NCI-H1417 treated with DMSO at 0.1 percent for 48 hours (cell line): ENCODE results near the gene ITM2C.

ENCODE experiments used
- DNase-seq: peaks from one replicate; lab custom pipeline; 2025; lab: John Stamatoyannopoulos, UW

Gene ITM2C

GRCh38 chr2:230893841-230894781, 29.4 kb downstream of the ITM2C start:
- no peak for DNase-seq

GRCh38 chr2:230895536-230896345, 31.0 kb downstream of the ITM2C start:
- no peak for DNase-seq

GRCh38 chr2:230896346-230897115, 31.8 kb downstream of the ITM2C start:
- no peak for DNase-seq

- no peak for DNase-seq
These were observed 33.4 kb downstream of the ITM2C start for GRCh38 chr2:230898016-230898712.

GRCh38 chr2:230898713-230899091, 34.0 kb downstream of the ITM2C start:
- DNase-seq, result no peak

GRCh38 chr2:230899287-230899686, 34.5 kb downstream of the ITM2C start:
- DNase-seq, result no peak

- DNase-seq, result no peak
These were observed 35.0 kb downstream of the ITM2C start for GRCh38 chr2:230899786-230900185.

GRCh38 chr2:230900336-230900995, 35.7 kb downstream of the ITM2C start:
- no peak for DNase-seq

- DNase-seq, result no peak
These were observed 36.3 kb downstream of the ITM2C start for GRCh38 chr2:230901006-230901405.

- DNase-seq, result no peak
These were observed 37.6 kb downstream of the ITM2C start for GRCh38 chr2:230902180-230902899.

GRCh38 chr2:230903231-230904150, 38.7 kb downstream of the ITM2C start:
- no peak for DNase-seq

- no peak for DNase-seq
These were observed 40.2 kb downstream of the ITM2C start for GRCh38 chr2:230904856-230905447.

- DNase-seq, result no peak
These were observed 41.0 kb downstream of the ITM2C start for GRCh38 chr2:230905448-230906421.

- no peak for DNase-seq
These were observed 41.9 kb downstream of the ITM2C start for GRCh38 chr2:230906471-230907230.

GRCh38 chr2:230907361-230908091, 42.8 kb downstream of the ITM2C start:
- no peak for DNase-seq

- DNase-seq, result no peak
These were observed 43.4 kb downstream of the ITM2C start for GRCh38 chr2:230908092-230908594.
